GM19397 (cell line): ENCODE measurements around the gene UBE2B.
"Not testable (repeated sequence)": the region's sequence is repeated elsewhere in the genome, so short reads cannot be mapped to it uniquely, and the experiment has no call there.

Experiments
- ATAC-seq: cut with Tn5 transposase; IDR thresholded peaks from one replicate; pipeline ENCODE4 v1.9.1; 2021; ENCODE audit warnings: mild to moderate bottlenecking, moderate library complexity; ENCODE audit not compliant: unreplicated experiment

The UBE2B gene

GRCh38 chr5:134398609-134399155 lies 27.3 kb downstream of the UBE2B start:
- no peak for ATAC-seq

- ATAC-seq = no peak
Measured at GRCh38 chr5:134403951-134404350, 32.6 kb downstream of the UBE2B start.

GRCh38 chr5:134406390-134406789 lies 35.0 kb downstream of the UBE2B start:
- ATAC-seq = no peak

- no peak for ATAC-seq
Measured at GRCh38 chr5:134409321-134409720, 38.0 kb downstream of the UBE2B start.

GRCh38 chr5:134410822-134411221 lies 39.5 kb downstream of the UBE2B start:
- ATAC-seq = no peak

- no peak for ATAC-seq
Measured at GRCh38 chr5:134411228-134411545, 39.8 kb downstream of the UBE2B start.

GRCh38 chr5:134411546-134412266 lies 40.3 kb downstream of the UBE2B start, which contains the start of gene CDKN2AIPNL:
Gene CDKN2AIPNL, minus strand, starts transcription at chr5:134411881. Its CDS starts 27 bp downstream, at chr5:134411854.
- ATAC-seq = peak; percentile 97

- no peak for ATAC-seq
Measured at GRCh38 chr5:134413046-134413445, 41.7 kb downstream of the UBE2B start.

GRCh38 chr5:134417707-134418106 lies 46.3 kb downstream of the UBE2B start:
- no peak for ATAC-seq

GRCh38 chr5:134418958-134419357 lies 47.6 kb downstream of the UBE2B start:
- no peak for ATAC-seq

GRCh38 chr5:134420343-134420742 lies 49.0 kb downstream of the UBE2B start:
- no peak for ATAC-seq

- ATAC-seq = not testable (repeated sequence)
Measured at GRCh38 chr5:134421038-134421437, 49.7 kb downstream of the UBE2B start.

- ATAC-seq = no peak
Measured at GRCh38 chr5:134422791-134423365, 51.5 kb downstream of the UBE2B start.

- no peak for ATAC-seq
Measured at GRCh38 chr5:134423376-134423775, 52.0 kb downstream of the UBE2B start.

GRCh38 chr5:134426361-134426760 lies 55.0 kb downstream of the UBE2B start:
- no peak for ATAC-seq

GRCh38 chr5:134427540-134428041 lies 56.2 kb downstream of the UBE2B start:
- no peak for ATAC-seq

GRCh38 chr5:134430001-134430569 lies 58.7 kb downstream of the UBE2B start:
- ATAC-seq = no peak

- no peak for ATAC-seq
Measured at GRCh38 chr5:134432174-134432573, 60.8 kb downstream of the UBE2B start.

GRCh38 chr5:134432677-134433359 lies 61.4 kb downstream of the UBE2B start:
- no peak for ATAC-seq

- ATAC-seq = no peak
Measured at GRCh38 chr5:134435560-134435959, 64.2 kb downstream of the UBE2B start.
